HEK293 (cell line): ENCODE results near the gene LMO3.

Experiments used
- CTCF ChIA-PET: fragments of 350-600 bp; formaldehyde crosslinking; extraction: SDS; loops from one replicate; lab custom pipeline; 2021; ENCODE audit warnings: antibody characterized with exemption; lab: Yijun Ruan, JAX
- POLR2A ChIA-PET: fragments of 300-600 bp; formaldehyde crosslinking; extraction: SDS; loops from one replicate; lab custom pipeline; 2020; ENCODE audit warnings: antibody characterized with exemption, inconsistent platforms; lab: Yijun Ruan, JAX
- H3K27ac ChIP-seq: fragments of 200-500 bp; sonication (Bioruptor generic); 2 replicates; pipeline ENCODE4 v1.5.1; 2014; ENCODE audit warnings: low read depth, low read length, control low read depth, inconsistent platforms; ENCODE audit errors: extremely low read depth
- H3K36me3 ChIP-seq, 2 experiments: fragments of 200-500 bp in 1 of 2; sonication (Bioruptor generic) in 1 of 2; 1 replicate in 1 of 2; 2 replicates in 1 of 2; pipeline ENCODE4 v1.5.1; 2014 to 2017; ENCODE audit warnings: inconsistent platforms in 2 of 2, low read length in 2 of 2; ENCODE audit not compliant: control insufficient read depth in 2 of 2, insufficient read depth in 1 of 2
- H3K4me1 ChIP-seq: fragments of 200-500 bp; sonication (Bioruptor generic); 2 replicates; pipeline ENCODE4 v1.5.1; 2014; ENCODE audit warnings: mild to moderate bottlenecking, low read length, inconsistent platforms; ENCODE audit not compliant: control insufficient read depth, insufficient read depth
- H3K4me3 ChIP-seq: 2 replicates; pipeline ENCODE4 v1.5.1; 2011; ENCODE audit warnings: low read depth, mild to moderate bottlenecking, control low read depth, low read length, moderate library complexity
- H3K9me3 ChIP-seq: fragments of 200-500 bp; sonication (Bioruptor generic); 2 replicates; pipeline ENCODE4 v1.5.1; 2014; ENCODE audit warnings: low read depth, low read length, inconsistent platforms; ENCODE audit not compliant: control insufficient read depth, insufficient read depth
- BCL11B ChIP-seq: fragments of 450-650 bp; formaldehyde crosslinking; IDR thresholded peaks from 2 replicates; pipeline ENCODE4 v1.5.1; 2016; ENCODE audit warnings: low read depth, missing biosample characterization, missing genetic modification characterization
- EGR2 ChIP-seq: fragments of 450-650 bp; formaldehyde crosslinking; IDR thresholded peaks from 2 replicates; pipeline ENCODE4 v1.5.1; 2016; ENCODE audit warnings: low read depth, missing biosample characterization, missing genetic modification characterization
- PRDM6 ChIP-seq: fragments of 450-650 bp; formaldehyde crosslinking; IDR thresholded peaks from 2 replicates; pipeline ENCODE4 v1.5.1; 2017; ENCODE audit warnings: missing biosample characterization, missing genetic modification characterization
- ZBTB1 ChIP-seq: fragments of 450-650 bp; formaldehyde crosslinking; IDR thresholded peaks from 2 replicates; pipeline ENCODE4 v1.5.1; 2016; ENCODE audit warnings: missing biosample characterization, missing genetic modification characterization
- ZNF140 ChIP-seq: fragments of 450-650 bp; formaldehyde crosslinking; IDR thresholded peaks from 2 replicates; pipeline ENCODE4 v1.5.1; 2016; ENCODE audit warnings: missing biosample characterization, missing genetic modification characterization
- ZNF423 ChIP-seq: fragments of 450-650 bp; formaldehyde crosslinking; IDR thresholded peaks from 2 replicates; pipeline ENCODE4 v1.5.1; 2016; ENCODE audit warnings: missing biosample characterization, missing genetic modification characterization
- ZNF473 ChIP-seq: fragments of 450-650 bp; formaldehyde crosslinking; IDR thresholded peaks from 2 replicates; pipeline ENCODE4 v1.5.1; 2017; ENCODE audit warnings: missing biosample characterization, missing genetic modification characterization
- ZSCAN23 ChIP-seq: fragments of 450-650 bp; formaldehyde crosslinking; IDR thresholded peaks from 2 replicates; pipeline ENCODE4 v1.5.1; 2016; ENCODE audit warnings: missing biosample characterization, missing genetic modification characterization

Gene LMO3

GRCh38 chr12:16504200-16504599, 101.8 kb downstream of the LMO3 start (continued):
- TF ChIP-seq EGR2 (tag by site-specific recombination) (no peak), ZNF140 (tag by site-specific recombination) (no peak), ZBTB1 (no peak)

- Histone ChIP-seq H3K9me3 (no peaks in the 10 kb centered on the region), H3K36me3 (no peaks in the 10 kb centered on the region), H3K4me3 (no peak overlapping the region), H3K4me1 (no peaks in the 10 kb centered on the region), H3K27ac (no peak overlapping the region)
- ChIA-PET POLR2A (no interaction called here), CTCF (no interaction called here)
- TF ChIP-seq PRDM6 (no peak), ZNF423 (no peak), BCL11B (no peak), ZNF473 (no peak), ZSCAN23 (tag by site-specific recombination) (no peak)
Measured at GRCh38 chr12:16499611-16500010, 106.4 kb downstream of the LMO3 start.
